ENCODE data around the gene ATP7B. TPM values are rescaled to one million over a fixed set of nuclear protein-coding genes. Genes with fewer than 3 reads are reported as not detected.

Gene ATP7B
- 11.0 and 11.6 TPM in 2 replicates for total RNA-seq
- long read RNA-seq, partial matches to known transcripts, result 3 of 4 reads
- long read RNA-seq, other reads (novel, unspliced or antisense), result 1 of 4 reads

- peaks cover 21% of the 10 kb centered on the region for H3K27me3 Mint-ChIP-seq (ENCODE audit: low read depth)
- H3K4me3 Mint-ChIP-seq, result peak within 1 kb of the TSS; percentile 100
- H3K9me3 Mint-ChIP-seq, result no peaks in the 10 kb centered on the region
- TF ChIP-seq, protein P1, sequence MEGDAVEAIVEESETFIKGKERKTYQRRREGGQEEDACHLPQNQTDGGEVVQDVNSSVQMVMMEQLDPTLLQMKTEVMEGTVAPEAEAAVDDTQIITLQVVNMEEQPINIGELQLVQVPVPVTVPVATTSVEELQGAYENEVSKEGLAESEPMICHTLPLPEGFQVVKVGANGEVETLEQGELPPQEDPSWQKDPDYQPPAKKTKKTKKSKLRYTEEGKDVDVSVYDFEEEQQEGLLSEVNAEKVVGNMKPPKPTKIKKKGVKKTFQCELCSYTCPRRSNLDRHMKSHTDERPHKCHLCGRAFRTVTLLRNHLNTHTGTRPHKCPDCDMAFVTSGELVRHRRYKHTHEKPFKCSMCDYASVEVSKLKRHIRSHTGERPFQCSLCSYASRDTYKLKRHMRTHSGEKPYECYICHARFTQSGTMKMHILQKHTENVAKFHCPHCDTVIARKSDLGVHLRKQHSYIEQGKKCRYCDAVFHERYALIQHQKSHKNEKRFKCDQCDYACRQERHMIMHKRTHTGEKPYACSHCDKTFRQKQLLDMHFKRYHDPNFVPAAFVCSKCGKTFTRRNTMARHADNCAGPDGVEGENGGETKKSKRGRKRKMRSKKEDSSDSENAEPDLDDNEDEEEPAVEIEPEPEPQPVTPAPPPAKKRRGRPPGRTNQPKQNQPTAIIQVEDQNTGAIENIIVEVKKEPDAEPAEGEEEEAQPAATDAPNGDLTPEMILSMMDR (conservative IDR thresholded peaks at IDR 0.05), result peak; percentile 41
- H3K27ac Mint-ChIP-seq (ENCODE audit: unreplicated experiment), result peak within 1 kb of the TSS; percentile 98
- H3K4me1 Mint-ChIP-seq, result peaks cover 19% of the 10 kb centered on the region
- H3K36me3 Mint-ChIP-seq (ENCODE audit: low read depth), result peaks cover 9% of the 10 kb centered on the region
- DNase-seq (ENCODE audit: low read depth, low spot score), result no peak
Observed at GRCh38 chr13:52010890-52011631, at the start of gene ATP7B. Gene ATP7B, minus strand, starts transcription at chr13:52011450. Its CDS starts 113 bp downstream, at chr13:52011337.

DNA sequence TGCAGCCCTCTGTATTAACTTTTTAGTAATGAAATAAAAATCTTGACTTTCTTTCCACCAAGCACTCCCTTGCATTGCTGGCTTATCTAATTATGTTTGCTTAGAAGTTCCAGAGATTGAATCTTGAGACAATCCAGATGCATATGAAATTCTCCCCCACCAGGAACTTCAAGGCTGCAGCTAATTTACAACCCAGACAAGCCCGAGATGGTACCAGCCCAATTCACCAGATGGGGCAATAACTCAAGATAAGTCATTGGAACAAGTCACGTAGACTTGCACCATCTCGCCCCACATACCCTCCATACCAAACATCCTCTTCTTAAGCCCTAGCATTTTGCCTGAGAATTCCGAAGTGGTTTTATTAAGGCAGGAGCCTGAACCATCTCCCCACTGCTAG is 42.2 kb upstream of the ATP7B start:
- Mint-ChIP-seq H3K27ac (ENCODE audit: unreplicated experiment) (no peak overlapping the region), H3K4me1 (no peaks in the 10 kb centered on the region), H3K4me3 (no peak overlapping the region), H3K27me3 (ENCODE audit: low read depth) (no peaks in the 10 kb centered on the region), H3K9me3 (peaks cover 3% of the 10 kb centered on the region), H3K36me3 (ENCODE audit: low read depth) (peaks cover 2% of the 10 kb centered on the region)
- TF ChIP-seq, protein P1 (conservative IDR thresholded peaks at IDR 0.05), result no peak
- DNase-seq (ENCODE audit: low read depth, low spot score), result no peak

GRCh38 chr13:52051400-52051799 is 40.1 kb upstream of the ATP7B start:
- Mint-ChIP-seq H3K4me1 (no peaks in the 10 kb centered on the region), H3K27me3 (ENCODE audit: low read depth) (no peaks in the 10 kb centered on the region), H3K9me3 (peaks cover 4% of the 10 kb centered on the region), H3K4me3 (no peak overlapping the region), H3K27ac (ENCODE audit: unreplicated experiment) (no peak overlapping the region), H3K36me3 (ENCODE audit: low read depth) (peaks cover 2% of the 10 kb centered on the region)
- TF ChIP-seq, protein P1 (conservative IDR thresholded peaks at IDR 0.05), result no peak
- no peak for DNase-seq (ENCODE audit: low read depth, low spot score)

DNA sequence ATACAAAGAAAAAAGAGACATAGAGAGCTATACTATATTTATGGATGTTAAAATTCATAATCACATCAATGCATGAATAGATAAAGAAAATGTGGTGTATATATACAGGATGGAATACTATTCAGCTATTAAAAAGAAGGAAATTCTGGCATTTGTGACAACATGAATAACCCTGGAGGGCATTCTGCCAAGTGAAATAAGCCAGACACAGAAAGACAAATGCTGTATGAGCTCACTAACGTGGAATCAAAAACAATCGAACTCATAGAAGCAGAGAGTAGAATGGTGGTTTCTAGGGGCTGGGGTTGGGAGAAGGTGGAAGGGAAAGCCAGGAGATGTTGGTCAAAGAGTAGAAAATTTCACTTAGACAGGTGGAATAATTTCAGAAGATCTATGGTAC is 37.3 kb upstream of the ATP7B start:
- DNase-seq (ENCODE audit: low read depth, low spot score), result no peak
- Mint-ChIP-seq H3K27me3 (ENCODE audit: low read depth) (no peaks in the 10 kb centered on the region), H3K4me3 (no peak overlapping the region), H3K4me1 (no peaks in the 10 kb centered on the region), H3K9me3 (peaks cover 7% of the 10 kb centered on the region), H3K27ac (ENCODE audit: unreplicated experiment) (no peak overlapping the region), H3K36me3 (ENCODE audit: low read depth) (peaks cover 3% of the 10 kb centered on the region)
- TF ChIP-seq, protein P1 (conservative IDR thresholded peaks at IDR 0.05), result no peak

DNA sequence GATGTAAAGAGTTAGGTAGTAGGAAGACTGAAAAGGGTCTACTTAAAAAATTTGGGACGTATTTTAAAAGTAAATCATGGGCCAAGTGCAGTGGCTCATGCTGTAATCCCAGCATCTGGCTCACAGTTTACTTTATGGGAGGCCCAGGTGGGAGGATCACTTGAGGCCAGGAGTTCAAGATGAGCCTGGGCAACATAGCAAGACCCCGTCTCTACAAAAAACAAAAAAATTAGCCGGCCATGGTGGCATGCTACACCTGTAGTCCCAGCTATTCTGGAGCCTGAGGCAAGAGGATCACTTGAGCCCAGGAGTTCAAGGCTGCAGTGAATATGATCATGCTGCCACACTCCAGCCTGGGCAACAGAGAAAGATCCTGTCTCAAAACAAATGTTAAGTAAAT is 36.2 kb upstream of the ATP7B start:
- Mint-ChIP-seq H3K27me3 (ENCODE audit: low read depth) (no peaks in the 10 kb centered on the region), H3K4me3 (no peak overlapping the region), H3K4me1 (no peaks in the 10 kb centered on the region), H3K36me3 (ENCODE audit: low read depth) (peaks cover 3% of the 10 kb centered on the region), H3K9me3 (peaks cover 7% of the 10 kb centered on the region), H3K27ac (ENCODE audit: unreplicated experiment) (no peak overlapping the region)
- TF ChIP-seq, protein P1 (conservative IDR thresholded peaks at IDR 0.05), result no peak
- DNase-seq (ENCODE audit: low read depth, low spot score), result no peak
